GM18499 (cell line): Measurements from ENCODE around the gene CARD6.
"Not testable (repeated sequence)": the region's sequence is repeated elsewhere in the genome, so short reads cannot be mapped to it uniquely, and the experiment has no call there.

Experiments
- ATAC-seq: cut with Tn5 transposase; IDR thresholded peaks from one replicate; pipeline ENCODE4 v1.9.1; 2021; ENCODE audit warnings: moderate number of reproducible peaks; ENCODE audit not compliant: insufficient read depth, unreplicated experiment

CARD6 gene

DNA sequence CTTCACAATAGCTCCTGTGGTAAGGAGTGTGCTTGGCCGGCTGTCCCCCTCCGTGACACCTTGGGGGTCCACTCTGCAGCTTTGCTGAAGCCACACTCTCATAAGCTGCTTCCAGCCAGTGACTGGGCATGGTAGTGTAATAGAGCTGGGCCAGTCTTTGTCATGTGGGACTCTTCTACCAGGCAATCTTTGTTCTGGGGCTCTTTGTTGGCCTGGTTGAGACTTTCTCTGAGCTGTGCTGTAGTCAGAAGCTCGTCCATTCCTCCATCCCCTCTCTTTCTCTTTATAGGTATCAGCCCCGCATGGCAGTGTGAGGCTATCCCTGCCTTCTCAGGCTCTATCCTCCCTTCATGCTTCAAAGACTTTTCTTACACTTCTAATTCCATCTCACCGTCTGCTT, 25.7 kb downstream of the CARD6 start:
- ATAC-seq: no peak

DNA sequence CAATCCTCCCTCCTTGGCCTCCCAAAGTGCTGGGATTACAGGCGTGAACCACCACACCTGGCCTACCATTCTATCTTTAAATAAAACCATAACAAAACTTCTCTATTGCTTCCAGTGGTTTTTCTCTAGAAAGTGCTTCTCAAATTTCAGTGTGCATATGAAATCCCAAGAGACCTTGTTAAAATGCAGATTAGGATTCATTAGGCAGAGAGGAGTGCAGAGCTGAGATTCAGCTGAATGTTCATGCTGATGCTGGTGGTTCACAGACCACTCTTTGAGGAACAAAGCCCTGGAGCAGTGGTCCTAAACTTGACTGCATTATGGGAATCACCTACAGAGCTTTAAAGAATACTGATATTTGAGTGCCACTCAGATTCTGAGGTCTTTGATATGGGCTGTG, 28.2 kb downstream of the CARD6 start:
- ATAC-seq: no peak

DNA sequence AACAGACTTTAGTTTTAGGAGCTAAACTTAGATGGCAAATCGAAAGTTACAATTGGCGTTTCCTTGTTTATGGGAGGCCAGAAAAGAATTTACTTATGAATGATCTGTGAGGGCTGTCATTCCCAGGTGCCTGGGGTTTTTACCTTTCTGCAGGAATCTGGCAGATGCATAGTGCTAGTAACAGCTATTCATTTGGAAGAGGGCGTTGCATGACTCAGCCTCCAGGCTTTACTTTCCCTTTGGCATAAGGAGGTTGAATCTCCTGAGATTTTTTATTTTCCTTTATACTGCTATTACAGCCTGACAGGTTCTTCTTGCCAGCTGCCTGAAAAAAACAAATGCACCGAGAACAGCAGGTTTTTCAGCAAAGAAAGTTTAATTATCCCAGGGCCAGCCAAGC, 30.0 kb downstream of the CARD6 start:
- ATAC-seq: no peak

DNA sequence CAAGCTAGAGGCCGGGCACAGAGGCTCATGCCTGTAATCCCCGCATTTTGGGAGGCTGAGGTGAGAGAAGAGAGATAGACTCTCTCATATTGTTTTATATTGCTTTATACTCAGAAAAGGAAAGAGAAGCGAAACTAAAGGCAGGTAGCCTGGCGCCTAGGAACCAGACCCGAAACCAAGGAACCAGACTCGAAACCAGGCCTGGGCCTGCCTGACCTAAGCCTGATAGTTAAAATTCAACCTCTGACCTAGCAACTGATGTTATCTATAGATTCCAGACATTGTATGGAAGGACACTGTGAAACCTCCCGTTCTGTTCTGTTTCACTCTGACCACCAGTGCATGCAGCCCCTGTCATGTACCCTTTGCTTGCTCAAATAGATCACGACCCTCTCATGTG, 31.1 kb downstream of the CARD6 start:
- not testable (repeated sequence) for ATAC-seq

GRCh38 chr5:40873286-40873880, 32.2 kb downstream of the CARD6 start:
- ATAC-seq: no peak

DNA sequence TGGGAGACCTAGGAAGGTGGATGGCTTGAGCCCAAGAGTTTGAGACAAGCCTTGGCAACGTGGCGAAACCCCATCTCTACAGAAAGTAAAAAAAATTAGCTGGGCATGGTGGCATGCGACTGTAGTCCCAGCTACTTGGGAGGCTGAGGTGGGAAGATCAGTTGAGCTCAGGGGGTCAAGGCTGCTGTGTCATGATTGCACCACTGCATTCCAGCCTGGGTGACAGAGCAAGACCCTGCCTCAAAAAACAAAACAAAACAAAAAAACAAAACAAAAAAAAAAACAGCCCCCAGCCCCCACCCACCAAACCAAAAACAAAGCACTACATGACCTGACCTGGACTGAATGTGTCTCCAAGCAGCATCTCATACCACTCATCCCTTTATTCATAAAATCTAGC, 34.8 kb downstream of the CARD6 start:
- ATAC-seq: no peak

- no peak for ATAC-seq
These were observed 36.3 kb downstream of the CARD6 start for GRCh38 chr5:40877371-40877988.

DNA sequence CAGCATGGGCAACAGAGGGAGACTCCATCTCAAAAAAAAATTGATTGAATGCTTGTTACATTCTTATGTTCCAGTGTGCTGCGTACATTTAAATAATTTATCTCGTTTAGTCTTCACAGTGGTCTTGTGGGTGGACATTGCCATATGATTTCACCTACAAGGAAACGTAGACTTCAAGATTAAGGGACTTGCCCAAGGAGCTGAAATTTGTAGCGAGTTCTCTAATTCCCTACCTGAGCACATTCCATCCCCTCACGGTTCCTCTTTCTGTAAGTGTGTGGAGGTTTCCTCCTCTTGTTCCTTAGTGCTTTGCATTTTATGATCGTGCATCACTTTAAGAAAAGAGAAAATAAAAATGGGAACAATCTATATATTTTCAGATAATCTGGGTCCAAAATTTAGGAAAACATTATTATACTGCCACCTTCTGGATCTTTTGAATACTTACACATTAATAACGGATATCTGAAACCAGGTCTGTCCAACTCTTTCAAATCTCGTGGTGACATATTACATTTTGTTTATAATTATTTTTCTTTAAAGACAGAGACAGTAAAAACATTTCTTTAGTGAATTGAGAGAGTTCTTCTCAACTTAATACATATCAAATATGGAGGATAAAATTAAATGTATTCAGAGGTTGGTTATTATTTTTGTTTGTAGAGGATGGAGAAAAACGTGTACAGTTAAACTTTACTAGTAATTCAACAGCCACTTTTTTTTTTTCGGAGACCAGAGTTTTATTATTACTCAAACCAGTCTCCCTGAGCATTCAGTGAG, 38.2 kb downstream of the CARD6 start:
- no peak for ATAC-seq

GRCh38 chr5:40882291-40882690, 41.1 kb downstream of the CARD6 start:
- ATAC-seq: no peak

GRCh38 chr5:40883051-40883450, 41.9 kb downstream of the CARD6 start:
- ATAC-seq: not testable (repeated sequence)

GRCh38 chr5:40895440-40896425, 54.6 kb downstream of the CARD6 start:
- not testable (repeated sequence) for ATAC-seq

- ATAC-seq: peak; percentile 86
These were observed 63.2 kb downstream of the CARD6 start for GRCh38 chr5:40904205-40904993.

DNA sequence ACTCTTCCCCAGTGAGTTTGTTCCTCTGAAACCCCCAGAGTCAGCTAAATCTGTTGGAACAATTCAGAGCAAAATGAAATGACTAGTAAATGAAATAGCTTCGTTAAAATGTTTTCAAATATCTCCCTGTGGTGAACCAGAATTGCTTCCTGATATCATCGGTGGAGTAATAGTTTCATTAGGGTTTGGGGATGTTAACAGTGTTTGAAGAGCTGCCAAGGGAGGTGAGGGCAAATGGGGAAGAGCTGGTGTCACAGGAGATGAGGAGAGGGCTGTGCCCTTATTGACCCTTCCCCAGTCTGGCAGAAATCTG, 63.8 kb downstream of the CARD6 start:
- ATAC-seq: no peak

GRCh38 chr5:40906351-40906751, 65.2 kb downstream of the CARD6 start:
- ATAC-seq: no peak

DNA sequence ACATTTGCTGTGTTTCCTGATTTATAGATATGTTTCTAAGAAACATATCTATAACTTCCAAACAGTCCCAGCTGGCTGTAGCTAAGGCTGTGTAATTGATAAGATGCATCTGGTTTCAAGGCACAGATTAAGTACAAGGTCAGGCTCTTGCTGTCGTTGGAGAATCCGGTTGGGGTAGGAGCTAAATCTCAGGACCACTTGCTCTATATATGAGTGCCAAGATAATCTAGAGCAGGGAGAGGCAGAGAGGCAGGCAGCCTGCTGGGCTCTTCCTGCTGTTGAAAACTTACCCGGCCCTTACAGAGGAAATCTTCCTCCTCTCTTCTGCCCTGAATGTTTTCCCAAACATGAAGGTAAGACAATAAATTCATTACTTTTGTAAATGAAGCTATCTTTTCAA, 68.1 kb downstream of the CARD6 start, which contains the start of gene C7:
TSS of gene C7 (plus strand) at position 234 of the 400 bp plus-strand sequence. CDS start at position 348, 114 bp downstream.
- no peak for ATAC-seq

DNA sequence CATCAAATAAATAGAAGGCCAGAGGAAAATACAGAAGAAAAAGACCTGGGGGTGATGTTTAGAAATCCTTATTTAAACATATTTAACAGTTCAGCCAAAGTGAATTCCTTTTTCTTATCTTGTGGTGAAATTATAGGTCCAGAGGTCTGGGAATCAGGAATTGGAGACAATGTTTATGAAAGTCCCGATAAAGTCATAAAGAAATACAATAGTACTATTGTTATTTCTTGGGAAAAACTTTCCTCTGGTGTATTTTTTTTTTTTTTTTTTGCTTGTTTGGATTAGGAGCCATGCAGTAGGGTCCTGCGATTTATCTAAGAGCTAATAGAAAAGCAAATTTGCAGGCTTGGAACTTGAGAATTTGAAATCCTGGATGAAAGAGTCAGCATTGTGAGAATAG, 68.6 kb downstream of the CARD6 start:
- no peak for ATAC-seq
